NT2/D1 (cell line): Measurements from ENCODE around the gene RPL10A.

ENCODE experiments used
- YY1 ChIP-seq: IDR thresholded peaks from 2 replicates; pipeline ENCODE4 v1.6.1; 2011; ENCODE audit not compliant: insufficient read length, insufficient read depth
- ZNF274 ChIP-seq: IDR thresholded peaks from 2 replicates; pipeline ENCODE4 v1.6.1; 2011; ENCODE audit warnings: mild to moderate bottlenecking, low read depth, low read length

- TF ChIP-seq YY1 (no peak), ZNF274 (no peak)
These were observed at the start of gene RPL10A for GRCh38 chr6:35468181-35468979.
